Upper lobe of left lung (tissue), 4 donors: ENCODE data around the gene FOXL3.

Experiments
- EP300 ChIP-seq, 4 donors: sonication (generic); formaldehyde crosslinking; IDR thresholded peaks; one replicate each; pipeline ENCODE4 v1.5.1; 2017; ENCODE audit warnings: antibody characterized with exemption in 4 of 4, control low read depth in 2 of 4
- POLR2A ChIP-seq, 4 donors: fragments of 450-650 bp; IDR thresholded peaks; one replicate each; pipeline ENCODE4 v1.5.1; 2016 to 2017; ENCODE audit warnings: antibody characterized with exemption in 4 of 4, mild to moderate bottlenecking in 2 of 4
- POLR2AphosphoS5 ChIP-seq, 2 donors: sonication (generic); formaldehyde crosslinking; IDR thresholded peaks; one replicate each; pipeline ENCODE4 v1.5.1; 2017; ENCODE audit warnings: antibody characterized with exemption in 2 of 2
- TF ChIP-seq, protein P1 (sequence below), 6 experiments: fragments of 450-650 bp in 4 of 6; fragments of 200-600 bp in 2 of 6; sonication (generic) in 2 of 6; IDR thresholded peaks; one replicate each; pipeline ENCODE4 v1.5.1; 2016 to 2019; ENCODE audit warnings: antibody characterized with exemption in 6 of 6

DNA sequence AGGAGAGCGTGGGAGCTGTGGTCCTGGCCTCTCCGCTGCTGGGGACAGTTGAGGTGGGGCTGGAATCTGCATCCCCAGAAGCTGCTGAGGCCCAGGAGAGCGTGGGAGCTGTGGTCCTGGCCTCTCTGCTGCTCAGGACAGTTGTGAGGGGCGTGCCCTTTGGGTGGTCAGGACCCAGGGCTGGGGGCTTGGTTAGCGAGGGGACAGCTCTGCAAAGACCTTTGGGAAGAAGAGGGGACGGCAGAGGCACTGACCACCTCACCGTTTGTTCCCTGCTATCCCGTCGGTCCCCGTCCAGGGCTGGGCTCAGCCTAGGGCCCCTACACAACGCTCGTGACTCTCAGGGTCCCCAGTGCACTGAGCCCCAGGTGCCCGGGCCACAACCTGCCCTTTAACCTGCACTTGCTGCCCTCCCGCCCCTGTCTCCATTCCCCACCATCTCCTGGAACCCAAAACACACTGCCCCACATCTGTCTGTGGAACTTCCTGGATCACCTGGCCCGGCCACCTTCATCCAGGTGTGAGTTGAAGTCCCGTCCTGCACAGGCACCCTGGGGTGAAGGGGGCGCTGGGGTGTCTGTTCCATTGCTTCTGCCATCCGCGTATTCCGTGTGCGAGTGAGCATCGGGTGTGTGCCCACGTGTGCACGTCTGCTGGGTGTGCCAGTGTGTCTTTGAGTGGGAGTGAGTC is 14.1 kb downstream of the FOXL3 start:
- TF ChIP-seq, protein P1, sequence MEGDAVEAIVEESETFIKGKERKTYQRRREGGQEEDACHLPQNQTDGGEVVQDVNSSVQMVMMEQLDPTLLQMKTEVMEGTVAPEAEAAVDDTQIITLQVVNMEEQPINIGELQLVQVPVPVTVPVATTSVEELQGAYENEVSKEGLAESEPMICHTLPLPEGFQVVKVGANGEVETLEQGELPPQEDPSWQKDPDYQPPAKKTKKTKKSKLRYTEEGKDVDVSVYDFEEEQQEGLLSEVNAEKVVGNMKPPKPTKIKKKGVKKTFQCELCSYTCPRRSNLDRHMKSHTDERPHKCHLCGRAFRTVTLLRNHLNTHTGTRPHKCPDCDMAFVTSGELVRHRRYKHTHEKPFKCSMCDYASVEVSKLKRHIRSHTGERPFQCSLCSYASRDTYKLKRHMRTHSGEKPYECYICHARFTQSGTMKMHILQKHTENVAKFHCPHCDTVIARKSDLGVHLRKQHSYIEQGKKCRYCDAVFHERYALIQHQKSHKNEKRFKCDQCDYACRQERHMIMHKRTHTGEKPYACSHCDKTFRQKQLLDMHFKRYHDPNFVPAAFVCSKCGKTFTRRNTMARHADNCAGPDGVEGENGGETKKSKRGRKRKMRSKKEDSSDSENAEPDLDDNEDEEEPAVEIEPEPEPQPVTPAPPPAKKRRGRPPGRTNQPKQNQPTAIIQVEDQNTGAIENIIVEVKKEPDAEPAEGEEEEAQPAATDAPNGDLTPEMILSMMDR (IDR thresholded peaks at IDR 0.05) = no peak
- TF ChIP-seq POLR2A (IDR thresholded peaks at IDR 0.05) (no peak), POLR2AphosphoS5 (IDR thresholded peaks at IDR 0.05) (no peak), EP300 (IDR thresholded peaks at IDR 0.05) (no peak)
